ENCODE data around the gene LIFR.

DNA sequence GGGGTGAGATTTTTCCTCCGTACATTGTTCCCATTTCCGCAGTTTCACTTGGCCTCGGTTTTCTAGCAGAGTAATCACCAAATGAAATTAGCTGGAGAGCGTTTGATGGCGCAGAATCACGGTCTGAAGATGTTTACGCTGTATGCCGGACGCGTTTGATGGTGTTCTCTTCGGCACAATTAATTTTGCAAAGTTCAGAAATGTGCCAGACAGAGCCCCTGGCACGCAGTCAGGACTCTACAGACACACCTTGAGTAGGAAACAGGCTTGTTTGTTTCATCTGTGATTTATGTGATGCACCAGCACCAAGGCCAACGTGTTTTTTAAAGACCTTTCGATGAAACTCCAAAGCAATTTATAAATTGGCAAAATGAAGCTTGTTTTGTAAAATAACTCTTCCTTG, 863 bp upstream of the LIFR start:
- TF ChIP-seq, protein P1, sequence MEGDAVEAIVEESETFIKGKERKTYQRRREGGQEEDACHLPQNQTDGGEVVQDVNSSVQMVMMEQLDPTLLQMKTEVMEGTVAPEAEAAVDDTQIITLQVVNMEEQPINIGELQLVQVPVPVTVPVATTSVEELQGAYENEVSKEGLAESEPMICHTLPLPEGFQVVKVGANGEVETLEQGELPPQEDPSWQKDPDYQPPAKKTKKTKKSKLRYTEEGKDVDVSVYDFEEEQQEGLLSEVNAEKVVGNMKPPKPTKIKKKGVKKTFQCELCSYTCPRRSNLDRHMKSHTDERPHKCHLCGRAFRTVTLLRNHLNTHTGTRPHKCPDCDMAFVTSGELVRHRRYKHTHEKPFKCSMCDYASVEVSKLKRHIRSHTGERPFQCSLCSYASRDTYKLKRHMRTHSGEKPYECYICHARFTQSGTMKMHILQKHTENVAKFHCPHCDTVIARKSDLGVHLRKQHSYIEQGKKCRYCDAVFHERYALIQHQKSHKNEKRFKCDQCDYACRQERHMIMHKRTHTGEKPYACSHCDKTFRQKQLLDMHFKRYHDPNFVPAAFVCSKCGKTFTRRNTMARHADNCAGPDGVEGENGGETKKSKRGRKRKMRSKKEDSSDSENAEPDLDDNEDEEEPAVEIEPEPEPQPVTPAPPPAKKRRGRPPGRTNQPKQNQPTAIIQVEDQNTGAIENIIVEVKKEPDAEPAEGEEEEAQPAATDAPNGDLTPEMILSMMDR (IDR thresholded peaks at IDR 0.05) = no peak
- TF ChIP-seq REST (IDR thresholded peaks at IDR 0.05; ENCODE audit: low read depth, low read length) = no peak
- TF ChIP-seq ZBTB33 (IDR thresholded peaks at IDR 0.05; ENCODE audit: borderline replicate concordance, low read depth) = no peak
- no peak for TF ChIP-seq SMC3 (IDR thresholded peaks at IDR 0.05; ENCODE audit: low read depth, low read length)

Measured in SK-N-SH (cell line).